Activated T-cell treated with anti-CD3 and anti-CD28 coated beads, Interleukin-2, amount 50 U/mL, for 4 hours (primary cell): ENCODE measurements around the gene RPL31. TPM values are rescaled to one million over a fixed set of nuclear protein-coding genes. Genes with fewer than 3 reads are reported as not detected.

ENCODE experiments used
- ATAC-seq, 2 donors: fragments of 200-7000 bp; cut with Tn5 transposase; one replicate each; pipeline ENCODE4 v1.10.0; 2021
- DNase-seq: peaks from one replicate; pipeline ENCODE4 v3.0.0-alpha.2; 2020
- H3K27me3 Mint-ChIP-seq: one replicate; pipeline ENCODE4 v1.8.0; 2021; ENCODE audit warnings: low read depth, mixed read lengths
- H3K36me3 Mint-ChIP-seq: one replicate; pipeline ENCODE4 v1.8.0; 2022; ENCODE audit warnings: mixed read lengths; ENCODE audit not compliant: insufficient read depth
- H3K4me1 Mint-ChIP-seq: one replicate; pipeline ENCODE4 v1.8.0; 2021; ENCODE audit warnings: low read depth, mixed read lengths
- H3K4me3 Mint-ChIP-seq: one replicate; pipeline ENCODE4 v1.8.0; 2021; ENCODE audit warnings: mild to moderate bottlenecking, moderate library complexity, mixed read lengths
- H3K9me3 Mint-ChIP-seq: one replicate; pipeline ENCODE4 v1.8.0; 2021; ENCODE audit warnings: mixed read lengths
- total RNA-seq, 3 donors: library from RNA; stranded (reverse); gene quantifications; one replicate each; pipeline ENCODE4 v1.2.1, GENCODE V29; 2021

Gene RPL31
- total RNA-seq, 3 donors from 2014 or later = 1,558 to 1,629 (median 1,588) TPM

GRCh38 chr2:101014264-101014857, 12.3 kb downstream of the RPL31 start:
- ATAC-seq (no peak), DNase-seq (no peak)
- H3K36me3 Mint-ChIP-seq = peaks cover 33% of the 10 kb centered on the region
- H3K4me1 Mint-ChIP-seq = peaks cover 14% of the 10 kb centered on the region
- H3K27me3 Mint-ChIP-seq = no peaks in the 10 kb centered on the region
- H3K4me3 Mint-ChIP-seq = no peak overlapping the region
- no peaks in the 10 kb centered on the region for H3K9me3 Mint-ChIP-seq

DNA sequence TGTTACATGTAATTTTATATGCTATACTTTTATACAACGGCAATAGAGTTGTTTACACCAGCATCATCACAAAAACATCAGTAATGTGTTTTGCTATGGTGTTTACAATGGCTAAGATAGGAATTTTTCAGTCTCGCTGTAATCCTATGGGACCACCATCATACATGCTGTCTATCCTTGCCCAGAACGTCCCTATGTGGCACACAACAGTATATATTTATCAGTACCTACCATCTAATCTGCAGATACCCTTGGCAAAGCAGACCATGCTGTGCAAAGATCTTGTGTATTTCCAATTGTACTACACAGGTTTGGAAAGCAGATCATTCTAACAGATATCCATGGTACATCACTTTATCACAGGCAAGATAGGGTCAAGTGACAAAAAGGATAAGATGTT, 15.3 kb downstream of the RPL31 start:
- Mint-ChIP-seq H3K4me1 (peaks cover 6% of the 10 kb centered on the region), H3K9me3 (no peaks in the 10 kb centered on the region), H3K4me3 (no peak overlapping the region), H3K27me3 (no peaks in the 10 kb centered on the region), H3K36me3 (peaks cover 20% of the 10 kb centered on the region)
- ATAC-seq (no peak), DNase-seq (no peak)

GRCh38 chr2:101018934-101019333, 16.8 kb downstream of the RPL31 start:
- peaks cover 12% of the 10 kb centered on the region for H3K36me3 Mint-ChIP-seq
- H3K27me3 Mint-ChIP-seq = no peaks in the 10 kb centered on the region
- no peaks in the 10 kb centered on the region for H3K4me1 Mint-ChIP-seq
- no peak overlapping the region for H3K4me3 Mint-ChIP-seq
- ATAC-seq (no peak), DNase-seq (no peak)
- H3K9me3 Mint-ChIP-seq = no peaks in the 10 kb centered on the region

- ATAC-seq = no peak
- no peaks in the 10 kb centered on the region for H3K27me3 Mint-ChIP-seq
- no peak for DNase-seq
- H3K9me3 Mint-ChIP-seq = no peaks in the 10 kb centered on the region
- H3K4me3 Mint-ChIP-seq = no peak overlapping the region
- H3K36me3 Mint-ChIP-seq = peaks cover 4% of the 10 kb centered on the region
- H3K4me1 Mint-ChIP-seq = no peaks in the 10 kb centered on the region
Measured at GRCh38 chr2:101022221-101022620, 20.1 kb downstream of the RPL31 start.

GRCh38 chr2:101023327-101024107, 21.4 kb downstream of the RPL31 start:
- Mint-ChIP-seq H3K36me3 (peaks cover 4% of the 10 kb centered on the region), H3K4me1 (no peaks in the 10 kb centered on the region), H3K9me3 (no peaks in the 10 kb centered on the region), H3K4me3 (no peak overlapping the region), H3K27me3 (no peaks in the 10 kb centered on the region)
- ATAC-seq = no peak
- no peak for DNase-seq

GRCh38 chr2:101025561-101025960, 23.5 kb downstream of the RPL31 start:
- H3K9me3 Mint-ChIP-seq = no peaks in the 10 kb centered on the region
- ATAC-seq (no peak), DNase-seq (no peak)
- no peaks in the 10 kb centered on the region for H3K27me3 Mint-ChIP-seq
- no peak overlapping the region for H3K4me3 Mint-ChIP-seq
- no peaks in the 10 kb centered on the region for H3K4me1 Mint-ChIP-seq
- no peaks in the 10 kb centered on the region for H3K36me3 Mint-ChIP-seq

GRCh38 chr2:101026253-101026701, 24.2 kb downstream of the RPL31 start:
- no peak overlapping the region for H3K4me3 Mint-ChIP-seq
- H3K9me3 Mint-ChIP-seq = no peaks in the 10 kb centered on the region
- no peak for DNase-seq
- no peaks in the 10 kb centered on the region for H3K27me3 Mint-ChIP-seq
- no peaks in the 10 kb centered on the region for H3K4me1 Mint-ChIP-seq
- H3K36me3 Mint-ChIP-seq = no peaks in the 10 kb centered on the region
- ATAC-seq = no peak

- Mint-ChIP-seq H3K36me3 (no peaks in the 10 kb centered on the region), H3K4me1 (no peaks in the 10 kb centered on the region), H3K9me3 (no peaks in the 10 kb centered on the region), H3K27me3 (no peaks in the 10 kb centered on the region), H3K4me3 (no peak overlapping the region)
- no peak for ATAC-seq
- no peak for DNase-seq
Measured at GRCh38 chr2:101026923-101027469, 24.9 kb downstream of the RPL31 start.

DNA sequence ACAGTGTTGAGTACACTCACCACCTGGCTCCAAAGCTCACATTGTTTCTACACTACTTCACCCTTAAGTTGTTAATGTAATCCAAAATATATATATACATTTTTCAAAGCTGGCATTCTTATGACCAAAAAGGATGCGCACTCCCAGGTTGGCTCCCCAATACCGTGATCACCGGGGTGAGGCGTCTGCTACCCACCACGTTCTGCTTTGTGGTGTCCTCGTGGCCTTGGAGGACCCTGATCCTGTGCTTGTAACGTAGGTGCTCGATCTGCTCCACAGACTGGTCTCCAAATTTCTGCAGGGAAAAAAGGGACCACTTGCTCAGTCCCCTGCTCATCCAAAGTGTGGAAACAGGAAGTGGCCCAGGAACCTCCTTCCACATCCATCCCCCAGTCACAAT, 25.8 kb downstream of the RPL31 start:
- H3K36me3 Mint-ChIP-seq = no peaks in the 10 kb centered on the region
- H3K27me3 Mint-ChIP-seq = peaks cover 4% of the 10 kb centered on the region
- H3K4me3 Mint-ChIP-seq = no peak overlapping the region
- H3K9me3 Mint-ChIP-seq = no peaks in the 10 kb centered on the region
- DNase-seq (no peak), ATAC-seq (no peak)
- no peaks in the 10 kb centered on the region for H3K4me1 Mint-ChIP-seq

DNA sequence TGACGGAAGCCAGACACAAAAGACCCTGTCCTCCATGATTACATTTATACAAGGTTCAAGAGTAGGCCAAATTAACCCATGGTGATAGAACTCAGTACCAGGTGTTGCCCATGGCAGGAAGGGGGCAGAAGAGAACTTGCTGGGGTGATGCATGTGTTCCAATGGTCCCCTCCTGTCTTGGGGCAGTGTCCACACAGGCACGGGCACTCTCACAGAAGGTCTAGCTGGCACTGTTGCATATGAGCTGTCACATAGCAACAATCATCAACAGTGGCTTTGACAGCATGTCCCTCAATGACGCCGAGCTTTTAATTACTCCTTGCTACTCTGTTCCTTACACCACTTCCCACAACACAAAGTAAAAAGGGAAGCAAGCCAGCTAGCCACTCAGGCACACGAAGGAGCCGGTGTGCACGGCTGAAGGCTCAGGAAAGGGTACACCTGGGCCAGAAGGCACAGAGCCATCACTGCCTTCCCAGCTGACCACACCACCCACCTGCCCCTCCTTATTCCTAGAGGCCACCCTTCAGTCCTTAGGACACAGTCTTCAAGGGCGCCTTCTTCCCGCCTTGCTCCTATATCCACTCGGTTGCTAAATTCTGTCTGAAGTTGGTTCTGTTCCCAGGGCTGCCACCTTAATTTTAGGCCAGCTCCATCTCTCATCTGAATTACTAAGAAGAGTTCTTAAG, 28.9 kb downstream of the RPL31 start:
- Mint-ChIP-seq H3K9me3 (no peaks in the 10 kb centered on the region), H3K4me1 (no peaks in the 10 kb centered on the region), H3K36me3 (no peaks in the 10 kb centered on the region), H3K27me3 (peaks cover 9% of the 10 kb centered on the region), H3K4me3 (no peak overlapping the region)
- DNase-seq = no peak
- no peak for ATAC-seq

DNA sequence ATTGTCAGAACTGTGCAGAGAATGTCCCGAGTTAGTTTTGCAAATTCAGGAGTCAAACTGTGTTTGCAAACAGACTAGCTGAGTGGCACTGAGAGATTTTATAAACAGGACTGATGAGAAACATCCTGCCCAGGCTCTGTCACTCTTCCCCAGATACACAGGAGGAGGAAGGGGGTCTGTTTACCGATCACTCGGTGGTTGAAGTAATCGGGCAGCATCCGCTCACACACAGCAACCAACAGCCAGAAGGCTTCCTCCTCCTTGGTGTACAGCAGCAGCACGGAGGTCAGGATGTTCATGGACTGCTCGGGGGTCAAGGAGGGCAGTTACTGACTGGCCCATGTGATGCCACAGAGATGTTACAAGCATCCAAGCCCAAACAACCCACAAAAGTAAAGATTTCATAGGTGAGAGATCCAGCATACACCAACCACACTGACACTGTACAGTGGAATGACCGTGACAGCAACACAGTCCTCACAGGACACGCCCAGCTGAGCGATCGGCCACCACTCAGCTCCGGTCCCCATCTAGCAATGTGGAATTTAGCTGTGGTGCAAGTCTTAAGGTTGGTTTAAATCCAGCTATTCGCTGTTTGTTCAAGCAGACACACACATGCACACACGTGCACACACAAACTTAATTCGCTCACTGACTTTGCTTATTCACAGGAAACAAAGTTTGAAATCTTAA, 30.1 kb downstream of the RPL31 start:
- Mint-ChIP-seq H3K4me3 (no peak overlapping the region), H3K36me3 (no peaks in the 10 kb centered on the region), H3K27me3 (peaks cover 9% of the 10 kb centered on the region), H3K9me3 (no peaks in the 10 kb centered on the region), H3K4me1 (no peaks in the 10 kb centered on the region)
- DNase-seq (no peak), ATAC-seq (no peak)

GRCh38 chr2:101036562-101036961, 34.5 kb downstream of the RPL31 start:
- no peak for ATAC-seq
- H3K4me3 Mint-ChIP-seq = no peak overlapping the region

GRCh38 chr2:101037161-101037755, 35.2 kb downstream of the RPL31 start:
- Mint-ChIP-seq H3K4me1 (no peaks in the 10 kb centered on the region), H3K36me3 (no peaks in the 10 kb centered on the region), H3K4me3 (no peak overlapping the region), H3K9me3 (no peaks in the 10 kb centered on the region), H3K27me3 (peaks cover 7% of the 10 kb centered on the region)
- no peak for DNase-seq
- ATAC-seq = no peak

More at GRCh38 chr2:101036562-101036961, 34.5 kb downstream of the RPL31 start:
- Mint-ChIP-seq H3K4me1 (no peaks in the 10 kb centered on the region), H3K36me3 (no peaks in the 10 kb centered on the region), H3K9me3 (no peaks in the 10 kb centered on the region), H3K27me3 (peaks cover 9% of the 10 kb centered on the region)
- no peak for DNase-seq
